Activated T-helper 9 cell treated with anti-CD3 and anti-CD28 coated beads, Interleukin-2, amount 50 U/mL, for 16 hours (primary cell): ENCODE data around the gene KLHDC7B.

Experiments
- DNase-seq: peaks from one replicate; pipeline ENCODE4 v3.0.0-alpha.2; 2020; ENCODE audit warnings: low read depth

The KLHDC7B gene

GRCh38 chr22:50595189-50595588, 49.5 kb downstream of the KLHDC7B start:
- DNase-seq = no peak

- no peak for DNase-seq
These were observed 51.4 kb downstream of the KLHDC7B start for GRCh38 chr22:50597097-50597496.

- peak; percentile 34 for DNase-seq
These were observed 54.2 kb downstream of the KLHDC7B start for GRCh38 chr22:50599816-50600455.

- DNase-seq = no peak
These were observed 54.8 kb downstream of the KLHDC7B start, which contains the start of gene MAPK8IP2 for GRCh38 chr22:50600538-50600937. Gene MAPK8IP2 (plus strand): TSS chr22:50600793. CDS start chr22:50600819, 26 bp downstream.
